Measurements from ENCODE around the gene CD2AP.

DNA sequence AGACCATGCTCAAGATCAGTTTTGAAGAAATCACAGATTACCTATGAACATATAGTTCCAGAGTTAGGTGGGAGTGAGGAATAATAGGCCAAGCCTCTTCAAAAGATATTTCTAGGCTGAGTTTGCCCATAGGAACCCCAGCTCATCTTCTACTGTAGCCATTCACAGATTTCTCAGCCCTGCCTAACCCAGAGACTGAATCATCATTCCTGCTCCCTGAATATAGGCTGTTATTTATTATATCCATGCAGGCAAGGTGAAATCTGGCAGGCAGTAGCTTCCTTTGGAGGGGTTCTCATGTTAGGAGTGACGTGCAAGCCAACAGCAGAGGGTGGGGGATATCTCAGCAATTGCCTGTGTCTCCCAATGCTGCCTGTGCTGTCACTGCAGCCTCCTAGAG, 195.2 kb downstream of the CD2AP start:
- TF ChIP-seq EZH2 (IDR thresholded peaks at IDR 0.05; ENCODE audit: insufficient read depth, poor library complexity, severe bottlenecking) (no peak), EZH2phosphoT487 (IDR thresholded peaks at IDR 0.05; ENCODE audit: insufficient read depth, low read depth) (no peak)
